NCI-H1105 (cell line): ENCODE measurements around the gene TMEM120B.
A peak's percentile ranks its signal among the peaks of the same experiment; 100 is the strongest.

ENCODE experiments used
- DNase-seq: peaks from one replicate; lab custom pipeline; 2025; lab: John Stamatoyannopoulos, UW

TMEM120B gene

GRCh38 chr12:121805171-121806008, 92.8 kb downstream of the TMEM120B start:
- DNase-seq: no peak

DNA sequence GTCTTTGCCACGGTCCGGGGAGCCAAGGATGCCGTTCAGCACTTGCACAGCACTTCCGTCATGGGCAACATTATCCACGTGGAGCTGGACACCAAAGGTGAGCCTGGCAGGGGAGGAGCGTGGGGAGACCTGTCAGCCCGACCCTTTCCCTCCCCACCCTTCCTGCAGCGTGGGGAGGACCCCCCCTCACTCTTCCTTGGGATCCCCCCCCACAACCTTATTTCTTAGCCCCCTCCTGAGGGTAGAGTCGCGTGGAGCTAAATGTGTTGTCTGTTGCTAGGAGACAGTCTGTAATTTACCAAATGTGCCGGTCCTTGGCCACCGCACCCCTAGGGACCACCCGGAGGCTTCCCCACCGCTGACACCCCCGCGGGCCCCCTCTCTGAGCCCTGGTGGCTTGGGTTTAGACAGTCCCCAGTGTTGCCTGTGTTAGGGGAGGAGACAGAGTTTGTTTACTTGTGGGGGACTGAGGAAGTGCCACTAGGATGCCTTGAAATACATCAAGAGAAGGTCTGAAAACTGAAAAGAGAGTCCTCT, 93.5 kb downstream of the TMEM120B start:
- DNase-seq: no peak

GRCh38 chr12:121806546-121807423, 94.2 kb downstream of the TMEM120B start:
- DNase-seq: no peak

DNA sequence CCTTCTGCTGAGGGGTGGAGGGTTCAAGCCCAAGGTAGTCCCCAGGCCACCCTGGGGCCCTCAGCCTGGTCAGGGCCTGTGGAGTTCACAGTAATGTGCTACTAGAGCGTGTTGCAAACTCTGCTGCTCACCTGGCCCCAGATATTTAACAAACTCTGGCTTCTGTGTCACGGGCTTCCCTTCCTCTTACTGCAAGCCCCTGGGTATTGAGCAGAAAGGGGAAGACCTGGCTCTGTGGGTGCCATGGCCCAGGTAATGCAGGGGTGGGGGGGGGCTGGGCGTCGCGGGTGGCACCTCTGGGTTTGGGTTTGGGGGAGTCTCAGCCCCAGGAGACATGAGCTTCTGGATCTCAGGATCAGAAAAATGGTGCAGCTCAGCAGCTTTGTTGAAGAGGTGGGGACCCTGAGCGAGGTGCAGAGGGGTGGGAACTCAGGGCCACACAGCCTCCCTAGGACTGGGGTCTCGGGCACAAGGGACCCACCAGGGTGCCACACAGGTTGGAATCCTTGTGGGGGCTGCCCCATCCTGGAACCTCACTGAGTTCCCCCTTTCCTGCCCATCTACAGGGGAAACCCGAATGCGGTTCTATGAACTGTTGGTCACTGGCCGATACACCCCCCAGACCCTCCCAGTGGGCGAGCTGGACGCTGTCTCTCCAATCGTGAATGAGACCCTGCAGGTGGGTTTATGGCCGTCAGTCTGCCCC, 95.2 kb downstream of the TMEM120B start:
- DNase-seq: no peak

GRCh38 chr12:121808623-121809022, 96.1 kb downstream of the TMEM120B start:
- DNase-seq: no peak

GRCh38 chr12:121809712-121810116, 97.2 kb downstream of the TMEM120B start:
- DNase-seq: no peak

DNA sequence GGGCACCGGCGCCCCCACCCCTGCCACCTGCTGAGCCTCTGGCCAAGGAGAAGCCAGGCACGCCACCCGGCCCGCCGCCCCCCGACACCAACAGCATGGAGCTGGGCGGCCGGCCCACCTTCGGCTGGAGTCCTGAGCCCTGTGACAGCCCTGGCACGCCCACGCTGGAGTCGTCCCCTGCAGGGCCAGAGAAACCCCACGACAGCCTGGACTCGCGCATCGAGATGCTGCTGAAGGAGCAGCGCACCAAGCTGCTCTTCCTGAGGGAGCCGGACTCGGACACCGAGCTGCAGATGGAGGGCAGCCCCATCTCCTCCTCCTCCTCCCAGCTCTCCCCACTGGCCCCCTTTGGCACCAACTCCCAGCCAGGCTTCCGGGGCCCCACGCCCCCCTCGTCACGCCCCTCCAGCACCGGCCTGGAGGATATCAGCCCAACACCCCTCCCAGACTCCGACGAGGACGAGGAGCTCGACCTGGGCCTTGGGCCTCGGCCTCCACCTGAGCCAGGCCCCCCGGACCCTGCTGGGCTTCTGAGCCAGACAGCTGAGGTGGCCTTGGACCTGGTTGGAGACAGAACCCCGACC, 97.8 kb downstream of the TMEM120B start:
- DNase-seq: no peak

- no peak for DNase-seq
Observed at GRCh38 chr12:121810833-121811433, 98.4 kb downstream of the TMEM120B start.

GRCh38 chr12:121811434-121812319, 99.1 kb downstream of the TMEM120B start:
- peak; percentile 38 for DNase-seq

DNA sequence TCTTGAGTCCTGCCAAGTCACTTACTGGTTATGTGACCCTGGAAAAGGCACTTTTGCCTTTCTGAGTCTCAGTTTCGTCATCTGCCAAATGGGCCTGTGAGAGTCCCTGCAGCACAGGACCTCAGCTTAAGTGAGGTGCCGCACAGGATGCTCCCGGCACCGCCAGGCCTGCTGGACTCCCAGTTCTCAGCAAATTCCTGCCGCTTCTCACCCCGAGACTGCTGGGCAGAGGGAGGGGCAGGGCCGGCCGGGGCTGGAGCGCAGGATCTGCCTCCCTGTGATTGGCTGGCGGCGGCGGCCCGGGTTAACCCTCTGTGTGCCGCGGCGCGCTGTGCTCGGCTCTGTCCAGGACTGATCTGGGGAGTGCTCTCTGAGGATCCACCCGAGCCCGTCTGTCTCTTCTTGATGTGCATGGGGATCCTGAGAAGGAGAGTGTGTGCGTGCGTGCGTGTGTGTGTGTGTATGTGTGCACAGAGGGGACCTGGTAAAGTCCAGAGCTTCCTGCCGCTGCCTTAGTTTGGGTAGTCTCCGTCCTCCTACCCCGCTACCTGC, 99.8 kb downstream of the TMEM120B start:
- DNase-seq: no peak

DNA sequence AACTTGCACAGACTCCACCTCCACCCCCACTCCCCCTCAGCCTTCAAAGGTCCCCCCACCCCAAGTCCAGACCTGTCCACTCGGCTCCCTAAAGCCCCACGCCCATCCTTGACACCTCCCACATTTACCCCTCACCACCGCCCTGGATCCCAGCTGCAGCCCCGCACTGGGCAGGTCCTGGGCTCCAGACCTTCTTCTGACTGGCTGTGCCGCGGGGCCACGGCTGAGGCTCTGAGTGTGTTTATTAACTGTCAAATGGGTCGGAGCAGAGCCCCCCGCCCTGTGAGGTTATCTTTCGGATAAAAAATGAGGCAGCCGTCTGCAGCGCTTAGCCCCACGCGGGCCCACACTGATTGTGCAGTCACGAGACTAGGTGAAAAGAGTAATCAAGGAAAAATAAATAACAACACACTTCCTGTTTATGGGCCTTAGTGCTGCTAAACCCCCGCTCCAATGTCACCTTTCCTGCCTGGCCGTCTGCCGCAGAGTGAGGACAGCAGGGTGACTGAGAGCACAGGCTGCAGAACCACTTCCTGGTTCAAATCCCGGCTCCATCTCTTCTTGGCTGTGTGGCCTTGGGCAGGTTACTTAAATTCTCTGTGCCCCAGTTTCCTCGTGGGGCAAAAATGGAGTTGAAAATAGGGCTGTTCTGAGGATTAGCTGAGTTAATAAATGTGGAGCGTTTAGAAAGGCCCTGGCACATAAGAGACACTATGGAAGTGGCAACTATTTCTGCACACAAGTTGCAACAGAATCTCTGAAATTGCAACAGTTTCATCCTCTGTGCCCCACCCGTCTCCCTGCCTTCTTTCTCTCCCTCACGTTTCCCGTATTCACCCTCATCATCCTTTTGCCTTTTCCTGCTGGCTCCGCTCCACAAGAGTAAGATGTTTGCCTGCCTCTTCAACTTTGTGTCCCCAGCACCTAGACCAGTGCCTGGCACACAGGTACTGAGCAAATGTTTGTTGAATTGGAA, 100.7 kb downstream of the TMEM120B start:
- no peak for DNase-seq

- DNase-seq: no peak
Observed at GRCh38 chr12:121813951-121814350, 101.4 kb downstream of the TMEM120B start.

DNA sequence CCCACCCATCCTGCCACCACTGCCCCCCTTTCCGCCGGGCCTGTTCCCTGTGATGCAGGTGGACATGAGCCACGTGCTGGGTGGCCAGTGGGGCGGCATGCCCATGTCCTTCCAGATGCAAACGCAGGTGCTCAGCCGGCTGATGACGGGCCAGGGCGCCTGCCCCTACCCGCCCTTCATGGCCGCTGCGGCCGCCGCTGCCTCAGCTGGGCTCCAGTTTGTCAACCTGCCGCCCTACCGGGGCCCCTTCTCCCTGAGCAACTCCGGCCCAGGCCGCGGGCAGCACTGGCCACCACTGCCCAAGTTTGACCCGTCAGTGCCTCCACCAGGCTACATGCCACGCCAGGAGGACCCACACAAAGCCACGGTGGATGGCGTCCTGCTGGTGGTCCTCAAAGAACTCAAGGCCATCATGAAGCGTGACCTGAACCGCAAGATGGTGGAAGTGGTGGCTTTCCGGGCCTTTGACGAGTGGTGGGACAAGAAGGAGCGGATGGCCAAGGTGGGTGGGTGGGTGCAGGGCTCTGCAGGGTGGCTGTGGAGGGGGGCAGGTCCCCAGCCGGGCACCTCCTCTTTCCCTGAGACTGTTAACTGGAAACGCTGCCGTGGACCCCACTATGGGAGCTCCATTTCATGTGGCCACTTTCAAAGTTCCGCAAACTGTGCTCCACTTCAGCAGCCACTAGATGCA, 102.0 kb downstream of the TMEM120B start:
- no peak for DNase-seq

GRCh38 chr12:121815263-121815662, 102.7 kb downstream of the TMEM120B start:
- no peak for DNase-seq

GRCh38 chr12:121816925-121817647, 104.5 kb downstream of the TMEM120B start:
- no peak for DNase-seq

- no peak for DNase-seq
Observed at GRCh38 chr12:121817648-121818043, 105.1 kb downstream of the TMEM120B start.

DNA sequence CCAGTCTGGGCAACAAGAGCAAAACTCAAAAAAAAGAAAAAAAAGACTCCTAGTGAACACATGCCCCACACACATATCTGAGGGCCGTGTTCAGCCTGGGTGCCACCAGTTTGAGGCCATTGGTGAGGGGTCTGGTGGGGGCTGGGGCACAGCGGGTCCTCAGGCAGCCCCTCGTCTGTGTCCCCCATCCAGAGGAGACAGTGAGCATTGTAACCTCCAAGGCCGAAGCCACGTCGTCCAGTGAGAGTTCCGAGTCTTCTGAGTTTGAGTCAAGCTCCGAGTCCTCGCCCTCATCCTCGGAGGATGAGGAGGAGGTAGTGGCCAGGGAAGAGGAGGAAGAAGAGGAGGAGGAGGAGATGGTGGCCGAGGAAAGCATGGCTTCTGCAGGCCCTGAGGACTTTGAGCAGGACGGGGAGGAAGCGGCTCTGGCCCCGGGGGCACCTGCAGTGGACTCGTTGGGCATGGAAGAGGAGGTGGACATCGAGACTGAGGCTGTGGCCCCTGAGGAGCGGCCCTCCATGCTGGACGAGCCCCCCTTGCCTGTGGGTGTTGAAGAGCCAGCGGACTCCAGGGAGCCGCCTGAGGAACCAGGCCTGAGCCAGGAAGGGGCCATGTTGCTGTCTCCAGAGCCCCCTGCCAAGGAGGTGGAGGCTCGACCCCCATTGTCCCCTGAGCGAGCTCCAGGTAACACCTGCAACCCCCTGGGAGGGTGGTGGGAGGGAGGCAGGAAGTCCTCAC, 106.8 kb downstream of the TMEM120B start:
- DNase-seq: no peak
